Measurements from ENCODE around the gene FAM78B. TPM values are rescaled to one million over a fixed set of nuclear protein-coding genes. Genes with fewer than 3 reads are reported as not detected.

FAM78B gene
- total RNA-seq, 1 experiment from 2014 or later, result 0.41 TPM

GRCh38 chr1:166175032-166175431, 8.2 kb upstream of the FAM78B start:
- no peak for DNase-seq (ENCODE audit: low read depth, low spot score)
- Histone ChIP-seq H3K4me3 (ENCODE audit: low read depth in 2 of 2, low read length in 2 of 2) (no peak overlapping the region), H3K27me3 (ENCODE audit: control insufficient read depth, insufficient read depth, low read length) (no peaks in the 10 kb centered on the region; the same call in none of the 2 replicates), H3K27ac (ENCODE audit: low read length) (no peak overlapping the region), H3K9me3 (ENCODE audit: control insufficient read depth, insufficient read depth, low read depth, low read length) (no peaks in the 10 kb centered on the region), H3K4me1 (ENCODE audit: control insufficient read depth, insufficient read depth, low read length) (no peaks in the 10 kb centered on the region), H3K36me3 (ENCODE audit: control insufficient read depth, insufficient read depth, low read length) (no peaks in the 10 kb centered on the region)
- TF ChIP-seq REST (IDR thresholded peaks at IDR 0.05; ENCODE audit: insufficient read depth in 1 of 2, low read depth in 2 of 2, low read length in 1 of 2) (no peak), CTCF (IDR thresholded peaks at IDR 0.05) (no peak), POLR2AphosphoS5 (IDR thresholded peaks at IDR 0.05; ENCODE audit: low read depth, low read length) (no peak), TCF7L2 (IDR thresholded peaks at IDR 0.05; ENCODE audit: low read depth, low read length) (no peak), SIN3A (IDR thresholded peaks at IDR 0.05; ENCODE audit: borderline replicate concordance, insufficient read depth, low read depth, low read length) (no peak)
- intact Hi-C loops (cut with micrococcal nuclease; ENCODE audit: unreplicated experiment), result no loop called here
- ChIA-PET CTCF (no interaction called here), POLR2A (no interaction called here)
- in situ Hi-C loops (cut with HindIII; ENCODE audit: low pct_unique_long_range_greater_than_20kb, low sequenced_read_pairs), result no loop called here
- no peak for ATAC-seq
- no TSS peak for BruUV-seq (replicated peaks)

- Histone ChIP-seq H3K36me3 (ENCODE audit: control insufficient read depth, insufficient read depth, low read length) (no peaks in the 10 kb centered on the region), H3K9me3 (ENCODE audit: control insufficient read depth, insufficient read depth, low read depth, low read length) (no peaks in the 10 kb centered on the region), H3K4me1 (ENCODE audit: control insufficient read depth, insufficient read depth, low read length) (no peaks in the 10 kb centered on the region), H3K27ac (ENCODE audit: low read length) (no peak overlapping the region), H3K27me3 (ENCODE audit: control insufficient read depth, insufficient read depth, low read length) (no peaks in the 10 kb centered on the region; the same call in none of the 2 replicates), H3K4me3 (ENCODE audit: low read depth in 2 of 2, low read length in 2 of 2) (no peak overlapping the region)
- ChIA-PET CTCF (no interaction called here), POLR2A (no interaction called here)
- ATAC-seq (no peak), DNase-seq (ENCODE audit: low read depth, low spot score) (no peak)
- intact Hi-C loops (cut with micrococcal nuclease; ENCODE audit: unreplicated experiment), result no loop called here
- in situ Hi-C loops (cut with HindIII; ENCODE audit: low pct_unique_long_range_greater_than_20kb, low sequenced_read_pairs), result no loop called here
- TF ChIP-seq CTCF (IDR thresholded peaks at IDR 0.05) (no peak), POLR2AphosphoS5 (IDR thresholded peaks at IDR 0.05; ENCODE audit: low read depth, low read length) (no peak), SIN3A (IDR thresholded peaks at IDR 0.05; ENCODE audit: borderline replicate concordance, insufficient read depth, low read depth, low read length) (no peak), TCF7L2 (IDR thresholded peaks at IDR 0.05; ENCODE audit: low read depth, low read length) (no peak), REST (IDR thresholded peaks at IDR 0.05; ENCODE audit: insufficient read depth in 1 of 2, low read depth in 2 of 2, low read length in 1 of 2) (no peak)
- BruUV-seq (replicated peaks), result no TSS peak
Measured at GRCh38 chr1:166174108-166174507, 7.3 kb upstream of the FAM78B start.
